WTC11 (cell line): ENCODE data around the gene RHEB. TPM values are rescaled to one million over a fixed set of nuclear protein-coding genes. Genes with fewer than 3 reads are reported as not detected.

ENCODE experiments used
- ATAC-seq: fragments of 200-7000 bp; cut with Tn5 transposase; 2 replicates; pipeline ENCODE4 v1.10.0; 2021; ENCODE audit warnings: mild to moderate bottlenecking, moderate library complexity
- CTCF ChIA-PET: fragments of 300-600 bp; sonication (Branson Sonifier 250); formaldehyde crosslinking; loops from one replicate; lab custom pipeline; 2021; ENCODE audit warnings: antibody characterized with exemption; lab: Charles Lee
- POLR2A ChIA-PET: fragments of 350-600 bp; sonication (Branson Sonifier 250); formaldehyde crosslinking; loops from one replicate; lab custom pipeline; 2021; ENCODE audit warnings: antibody characterized with exemption; lab: Charles Lee
- DNase-seq: peaks from one replicate; pipeline ENCODE4 v3.0.0; 2021; ENCODE audit warnings: low spot score
- H3K27ac Mint-ChIP-seq: 2 replicates; pipeline ENCODE4 v1.8.0; 2021; ENCODE audit warnings: mixed read lengths
- H3K27me3 Mint-ChIP-seq: 2 replicates; pipeline ENCODE4 v1.8.0; 2021; ENCODE audit warnings: low read depth, mild to moderate bottlenecking, moderate library complexity, mixed read lengths
- H3K36me3 Mint-ChIP-seq: 2 replicates; pipeline ENCODE4 v1.8.0; 2021; ENCODE audit warnings: mixed read lengths
- H3K4me1 Mint-ChIP-seq: 2 replicates; pipeline ENCODE4 v1.8.0; 2022; ENCODE audit warnings: mixed read lengths
- H3K4me3 Mint-ChIP-seq: 2 replicates; pipeline ENCODE4 v1.8.0; 2021; ENCODE audit warnings: mild to moderate bottlenecking, moderate library complexity, mixed read lengths
- H3K9me3 Mint-ChIP-seq: 2 replicates; pipeline ENCODE4 v1.8.0; 2021; ENCODE audit warnings: mixed read lengths
- FOXP1 ChIP-seq: sonication (generic); formaldehyde crosslinking; IDR thresholded peaks from 2 replicates; pipeline ENCODE4 v1.8.0; 2022; ENCODE audit warnings: missing genetic modification reagents, mild to moderate bottlenecking, moderate library complexity, borderline replicate concordance
- GTF2I ChIP-seq: fragments of 250-450 bp; sonication (Bioruptor Pico); conservative IDR thresholded peaks from 2 replicates; pipeline ENCODE4 v1.4.0; 2021; ENCODE audit warnings: mild to moderate bottlenecking
- MYBL2 ChIP-seq: sonication (generic); formaldehyde crosslinking; IDR thresholded peaks from 2 replicates; pipeline ENCODE4 v1.8.1; 2023; ENCODE audit warnings: mild to moderate bottlenecking, moderate library complexity, missing genetic modification reagents
- RELA ChIP-seq: sonication (generic); formaldehyde crosslinking; IDR thresholded peaks from 2 replicates; pipeline ENCODE4 v1.8.1; 2022; ENCODE audit warnings: missing genetic modification reagents, mild to moderate bottlenecking, borderline replicate concordance
- RORB ChIP-seq: fragments of 250-450 bp; sonication (Bioruptor Pico); IDR thresholded peaks from 2 replicates; pipeline ENCODE4 v1.9.0; 2021; ENCODE audit warnings: mild to moderate bottlenecking
- SMAD3 ChIP-seq: sonication (generic); formaldehyde crosslinking; IDR thresholded peaks from 2 replicates; pipeline ENCODE4 v1.8.0; 2022; ENCODE audit warnings: missing genetic modification reagents, mild to moderate bottlenecking, borderline replicate concordance
- SP1 ChIP-seq: sonication (generic); formaldehyde crosslinking; conservative IDR thresholded peaks from 2 replicates; pipeline ENCODE4 v1.8.1; 2022; ENCODE audit warnings: missing genetic modification reagents
- ZNF121 ChIP-seq: sonication (generic); formaldehyde crosslinking; IDR thresholded peaks from 2 replicates; pipeline ENCODE4 v1.8.0; 2023; ENCODE audit warnings: missing genetic modification reagents
- ZNF219 ChIP-seq: sonication (generic); formaldehyde crosslinking; IDR thresholded peaks from 2 replicates; pipeline ENCODE4 v1.8.0; 2023; ENCODE audit warnings: missing genetic modification reagents, mild to moderate bottlenecking, borderline replicate concordance
- total RNA-seq: library from RNA; stranded (reverse); gene quantifications from 3 replicates; pipeline ENCODE4 v1.2.3, GENCODE V29; 2021
- TF ChIP-seq, protein P1 (sequence below): fragments of 200-600 bp; IDR thresholded peaks from 2 replicates; pipeline ENCODE4 v1.8.0; 2022; ENCODE audit warnings: antibody characterized with exemption
- TF ChIP-seq, protein P2 (sequence below): sonication (generic); formaldehyde crosslinking; conservative IDR thresholded peaks from 2 replicates; pipeline ENCODE4 v1.8.1; 2023; ENCODE audit warnings: mild to moderate bottlenecking, low read depth, missing genetic modification reagents, moderate library complexity
- TF ChIP-seq, protein P3 (sequence below): sonication (generic); formaldehyde crosslinking; IDR thresholded peaks from 2 replicates; pipeline ENCODE4 v1.8.1; 2023; ENCODE audit warnings: mild to moderate bottlenecking, missing genetic modification reagents
- TF ChIP-seq, protein P4 (sequence below): sonication (generic); formaldehyde crosslinking; IDR thresholded peaks from 2 replicates; pipeline ENCODE4 v1.8.0; 2023; ENCODE audit warnings: missing genetic modification reagents, mild to moderate bottlenecking, borderline replicate concordance
- TF ChIP-seq, protein P5 (sequence below): fragments of 250-450 bp; sonication (Bioruptor Pico); IDR thresholded peaks from 2 replicates; pipeline ENCODE4 v1.9.0; 2021; ENCODE audit warnings: mild to moderate bottlenecking, borderline replicate concordance

The RHEB gene
- total RNA-seq, 1 experiment from 2014 or later: 133 TPM

DNA sequence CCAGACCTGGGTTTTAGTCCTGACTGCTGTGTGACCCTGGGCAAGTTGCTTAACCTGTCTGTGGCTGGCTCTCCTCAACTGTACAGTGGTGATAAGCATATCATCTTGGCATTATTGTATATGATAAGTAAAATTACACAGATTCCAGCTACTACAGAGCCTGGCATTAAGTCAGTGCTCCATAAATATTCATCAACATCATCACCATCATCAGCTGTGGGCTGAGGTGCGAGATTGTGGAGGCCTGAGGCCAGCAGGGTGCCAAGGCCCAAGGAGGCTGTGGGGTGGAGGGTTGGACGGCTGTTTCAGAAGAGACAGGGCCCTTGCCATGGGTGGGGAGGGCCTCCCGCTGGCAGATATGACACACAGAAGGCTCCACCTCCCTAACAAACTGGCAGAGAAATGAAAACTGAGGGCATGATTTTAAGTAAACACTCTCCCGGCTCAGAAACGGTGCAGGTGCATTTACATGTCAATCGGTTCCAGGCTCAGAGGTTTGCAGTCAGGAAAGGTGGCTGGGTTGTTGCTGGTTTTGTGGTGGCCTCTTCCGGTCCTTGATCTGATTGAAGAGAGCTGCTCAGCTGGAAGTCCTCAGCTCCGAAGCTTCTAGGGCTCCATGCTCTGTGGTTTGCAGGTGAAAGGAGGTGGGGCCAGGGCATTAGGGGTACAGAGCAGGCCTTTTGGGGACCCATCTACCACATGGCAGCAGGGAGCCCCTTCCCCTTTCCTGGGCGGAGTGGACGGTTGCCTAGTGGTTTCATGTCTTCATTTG, 89.9 kb downstream of the RHEB start (continued):
- TF ChIP-seq, protein P1, sequence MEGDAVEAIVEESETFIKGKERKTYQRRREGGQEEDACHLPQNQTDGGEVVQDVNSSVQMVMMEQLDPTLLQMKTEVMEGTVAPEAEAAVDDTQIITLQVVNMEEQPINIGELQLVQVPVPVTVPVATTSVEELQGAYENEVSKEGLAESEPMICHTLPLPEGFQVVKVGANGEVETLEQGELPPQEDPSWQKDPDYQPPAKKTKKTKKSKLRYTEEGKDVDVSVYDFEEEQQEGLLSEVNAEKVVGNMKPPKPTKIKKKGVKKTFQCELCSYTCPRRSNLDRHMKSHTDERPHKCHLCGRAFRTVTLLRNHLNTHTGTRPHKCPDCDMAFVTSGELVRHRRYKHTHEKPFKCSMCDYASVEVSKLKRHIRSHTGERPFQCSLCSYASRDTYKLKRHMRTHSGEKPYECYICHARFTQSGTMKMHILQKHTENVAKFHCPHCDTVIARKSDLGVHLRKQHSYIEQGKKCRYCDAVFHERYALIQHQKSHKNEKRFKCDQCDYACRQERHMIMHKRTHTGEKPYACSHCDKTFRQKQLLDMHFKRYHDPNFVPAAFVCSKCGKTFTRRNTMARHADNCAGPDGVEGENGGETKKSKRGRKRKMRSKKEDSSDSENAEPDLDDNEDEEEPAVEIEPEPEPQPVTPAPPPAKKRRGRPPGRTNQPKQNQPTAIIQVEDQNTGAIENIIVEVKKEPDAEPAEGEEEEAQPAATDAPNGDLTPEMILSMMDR: no peak
- TF ChIP-seq RELA (CRISPR knock-in tag): no peak
- TF ChIP-seq, protein P2, sequence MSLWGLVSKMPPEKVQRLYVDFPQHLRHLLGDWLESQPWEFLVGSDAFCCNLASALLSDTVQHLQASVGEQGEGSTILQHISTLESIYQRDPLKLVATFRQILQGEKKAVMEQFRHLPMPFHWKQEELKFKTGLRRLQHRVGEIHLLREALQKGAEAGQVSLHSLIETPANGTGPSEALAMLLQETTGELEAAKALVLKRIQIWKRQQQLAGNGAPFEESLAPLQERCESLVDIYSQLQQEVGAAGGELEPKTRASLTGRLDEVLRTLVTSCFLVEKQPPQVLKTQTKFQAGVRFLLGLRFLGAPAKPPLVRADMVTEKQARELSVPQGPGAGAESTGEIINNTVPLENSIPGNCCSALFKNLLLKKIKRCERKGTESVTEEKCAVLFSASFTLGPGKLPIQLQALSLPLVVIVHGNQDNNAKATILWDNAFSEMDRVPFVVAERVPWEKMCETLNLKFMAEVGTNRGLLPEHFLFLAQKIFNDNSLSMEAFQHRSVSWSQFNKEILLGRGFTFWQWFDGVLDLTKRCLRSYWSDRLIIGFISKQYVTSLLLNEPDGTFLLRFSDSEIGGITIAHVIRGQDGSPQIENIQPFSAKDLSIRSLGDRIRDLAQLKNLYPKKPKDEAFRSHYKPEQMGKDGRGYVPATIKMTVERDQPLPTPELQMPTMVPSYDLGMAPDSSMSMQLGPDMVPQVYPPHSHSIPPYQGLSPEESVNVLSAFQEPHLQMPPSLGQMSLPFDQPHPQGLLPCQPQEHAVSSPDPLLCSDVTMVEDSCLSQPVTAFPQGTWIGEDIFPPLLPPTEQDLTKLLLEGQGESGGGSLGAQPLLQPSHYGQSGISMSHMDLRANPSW (CRISPR knock-in tag): no peak
- TF ChIP-seq ZNF219 (CRISPR knock-in tag): no peak
- TF ChIP-seq RORB (CRISPR knock-in tag): no peak
- TF ChIP-seq, protein P3, sequence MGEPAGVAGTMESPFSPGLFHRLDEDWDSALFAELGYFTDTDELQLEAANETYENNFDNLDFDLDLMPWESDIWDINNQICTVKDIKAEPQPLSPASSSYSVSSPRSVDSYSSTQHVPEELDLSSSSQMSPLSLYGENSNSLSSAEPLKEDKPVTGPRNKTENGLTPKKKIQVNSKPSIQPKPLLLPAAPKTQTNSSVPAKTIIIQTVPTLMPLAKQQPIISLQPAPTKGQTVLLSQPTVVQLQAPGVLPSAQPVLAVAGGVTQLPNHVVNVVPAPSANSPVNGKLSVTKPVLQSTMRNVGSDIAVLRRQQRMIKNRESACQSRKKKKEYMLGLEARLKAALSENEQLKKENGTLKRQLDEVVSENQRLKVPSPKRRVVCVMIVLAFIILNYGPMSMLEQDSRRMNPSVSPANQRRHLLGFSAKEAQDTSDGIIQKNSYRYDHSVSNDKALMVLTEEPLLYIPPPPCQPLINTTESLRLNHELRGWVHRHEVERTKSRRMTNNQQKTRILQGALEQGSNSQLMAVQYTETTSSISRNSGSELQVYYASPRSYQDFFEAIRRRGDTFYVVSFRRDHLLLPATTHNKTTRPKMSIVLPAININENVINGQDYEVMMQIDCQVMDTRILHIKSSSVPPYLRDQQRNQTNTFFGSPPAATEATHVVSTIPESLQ: no peak

DNA sequence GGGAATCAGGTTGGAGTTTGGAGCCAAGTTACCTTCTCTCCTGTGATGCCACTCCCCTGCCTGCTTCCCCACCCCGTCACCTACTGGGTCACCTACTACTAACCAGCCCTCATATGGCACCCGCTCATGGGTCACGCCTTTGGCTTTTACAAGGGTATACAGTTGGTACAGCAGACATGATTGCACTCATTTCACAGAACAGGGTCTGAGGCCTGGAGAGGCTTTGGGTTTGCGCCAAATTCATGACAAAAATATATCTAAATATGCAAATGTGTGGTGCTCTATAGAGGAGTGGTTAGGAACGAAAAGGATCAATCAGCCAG, 90.5 kb downstream of the RHEB start:
- ChIA-PET CTCF (no interaction called here), POLR2A (no interaction called here)
- ATAC-seq (no peak), DNase-seq (no peak)
- H3K9me3 Mint-ChIP-seq: no peaks in the 10 kb centered on the region
- peaks cover 32% of the 10 kb centered on the region for H3K4me1 Mint-ChIP-seq
- H3K4me3 Mint-ChIP-seq: no peak overlapping the region
- no peaks in the 10 kb centered on the region for H3K36me3 Mint-ChIP-seq
- H3K27me3 Mint-ChIP-seq: peaks cover 2% of the 10 kb centered on the region
- H3K27ac Mint-ChIP-seq: no peak overlapping the region
- no peak for TF ChIP-seq SMAD3 (CRISPR knock-in tag)
- TF ChIP-seq FOXP1 (CRISPR knock-in tag): no peak

DNA sequence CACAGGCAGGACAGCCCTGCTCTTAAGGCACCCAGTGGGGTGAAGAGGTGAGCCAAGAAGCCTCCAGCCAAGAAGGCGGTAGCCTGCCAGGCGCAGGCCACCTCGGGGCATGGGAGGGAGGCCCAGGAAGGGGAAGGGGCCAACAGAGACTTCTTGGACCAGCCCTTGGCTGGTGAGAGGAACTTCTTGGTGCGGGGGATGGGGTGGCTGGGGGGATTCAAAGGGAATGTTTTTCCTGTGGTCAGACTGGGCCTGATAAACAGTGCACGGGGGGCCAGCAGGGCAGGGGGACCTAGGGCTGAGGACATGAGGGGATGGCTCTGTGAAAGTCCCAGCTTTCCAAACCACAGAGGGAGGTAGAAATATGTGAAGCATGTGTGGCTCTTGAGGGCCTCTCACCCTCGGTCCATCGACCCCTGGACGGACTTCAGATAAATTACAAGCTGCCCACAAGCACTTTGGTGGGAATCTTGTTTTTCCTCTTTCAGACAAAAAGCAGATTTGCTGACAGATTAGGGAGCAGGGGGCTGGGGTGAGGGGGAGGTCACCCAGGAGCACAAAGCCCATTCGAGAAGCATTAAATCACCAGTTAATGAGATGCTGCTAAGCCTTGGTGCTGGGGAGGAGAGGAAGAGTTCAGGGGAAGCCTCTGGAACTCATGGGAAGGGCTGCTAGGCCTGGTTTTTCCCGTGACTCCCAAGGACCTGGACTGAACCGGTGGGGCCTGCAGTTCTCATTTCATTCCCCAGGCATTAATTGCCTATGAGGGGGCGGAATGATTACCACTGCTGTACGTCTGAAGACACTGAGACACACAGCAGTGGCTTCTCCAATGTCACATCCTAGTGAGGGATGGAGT, 91.1 kb downstream of the RHEB start:
- ChIA-PET CTCF (interaction anchor here (0.7 kb wide), 1 partner anchor 184 kb away, joined by 3 read pairs; no protein-coding TSS in a partner anchor), POLR2A (no interaction called here)
- Mint-ChIP-seq H3K4me3 (no peak overlapping the region), H3K27me3 (peaks cover 3% of the 10 kb centered on the region), H3K36me3 (no peaks in the 10 kb centered on the region), H3K4me1 (peaks cover 32% of the 10 kb centered on the region), H3K9me3 (no peaks in the 10 kb centered on the region), H3K27ac (no peak overlapping the region)
- DNase-seq (no peak), ATAC-seq (peak; percentile 20)
- TF ChIP-seq SP1 (CRISPR knock-in tag): no peak
- TF ChIP-seq GTF2I (CRISPR knock-in tag): no peak
- TF ChIP-seq, protein P4, sequence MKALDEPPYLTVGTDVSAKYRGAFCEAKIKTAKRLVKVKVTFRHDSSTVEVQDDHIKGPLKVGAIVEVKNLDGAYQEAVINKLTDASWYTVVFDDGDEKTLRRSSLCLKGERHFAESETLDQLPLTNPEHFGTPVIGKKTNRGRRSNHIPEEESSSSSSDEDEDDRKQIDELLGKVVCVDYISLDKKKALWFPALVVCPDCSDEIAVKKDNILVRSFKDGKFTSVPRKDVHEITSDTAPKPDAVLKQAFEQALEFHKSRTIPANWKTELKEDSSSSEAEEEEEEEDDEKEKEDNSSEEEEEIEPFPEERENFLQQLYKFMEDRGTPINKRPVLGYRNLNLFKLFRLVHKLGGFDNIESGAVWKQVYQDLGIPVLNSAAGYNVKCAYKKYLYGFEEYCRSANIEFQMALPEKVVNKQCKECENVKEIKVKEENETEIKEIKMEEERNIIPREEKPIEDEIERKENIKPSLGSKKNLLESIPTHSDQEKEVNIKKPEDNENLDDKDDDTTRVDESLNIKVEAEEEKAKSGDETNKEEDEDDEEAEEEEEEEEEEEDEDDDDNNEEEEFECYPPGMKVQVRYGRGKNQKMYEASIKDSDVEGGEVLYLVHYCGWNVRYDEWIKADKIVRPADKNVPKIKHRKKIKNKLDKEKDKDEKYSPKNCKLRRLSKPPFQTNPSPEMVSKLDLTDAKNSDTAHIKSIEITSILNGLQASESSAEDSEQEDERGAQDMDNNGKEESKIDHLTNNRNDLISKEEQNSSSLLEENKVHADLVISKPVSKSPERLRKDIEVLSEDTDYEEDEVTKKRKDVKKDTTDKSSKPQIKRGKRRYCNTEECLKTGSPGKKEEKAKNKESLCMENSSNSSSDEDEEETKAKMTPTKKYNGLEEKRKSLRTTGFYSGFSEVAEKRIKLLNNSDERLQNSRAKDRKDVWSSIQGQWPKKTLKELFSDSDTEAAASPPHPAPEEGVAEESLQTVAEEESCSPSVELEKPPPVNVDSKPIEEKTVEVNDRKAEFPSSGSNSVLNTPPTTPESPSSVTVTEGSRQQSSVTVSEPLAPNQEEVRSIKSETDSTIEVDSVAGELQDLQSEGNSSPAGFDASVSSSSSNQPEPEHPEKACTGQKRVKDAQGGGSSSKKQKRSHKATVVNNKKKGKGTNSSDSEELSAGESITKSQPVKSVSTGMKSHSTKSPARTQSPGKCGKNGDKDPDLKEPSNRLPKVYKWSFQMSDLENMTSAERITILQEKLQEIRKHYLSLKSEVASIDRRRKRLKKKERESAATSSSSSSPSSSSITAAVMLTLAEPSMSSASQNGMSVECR: no peak
- TF ChIP-seq MYBL2 (CRISPR knock-in tag): no peak
- TF ChIP-seq ZNF121 (CRISPR knock-in tag): no peak
- TF ChIP-seq, protein P5, sequence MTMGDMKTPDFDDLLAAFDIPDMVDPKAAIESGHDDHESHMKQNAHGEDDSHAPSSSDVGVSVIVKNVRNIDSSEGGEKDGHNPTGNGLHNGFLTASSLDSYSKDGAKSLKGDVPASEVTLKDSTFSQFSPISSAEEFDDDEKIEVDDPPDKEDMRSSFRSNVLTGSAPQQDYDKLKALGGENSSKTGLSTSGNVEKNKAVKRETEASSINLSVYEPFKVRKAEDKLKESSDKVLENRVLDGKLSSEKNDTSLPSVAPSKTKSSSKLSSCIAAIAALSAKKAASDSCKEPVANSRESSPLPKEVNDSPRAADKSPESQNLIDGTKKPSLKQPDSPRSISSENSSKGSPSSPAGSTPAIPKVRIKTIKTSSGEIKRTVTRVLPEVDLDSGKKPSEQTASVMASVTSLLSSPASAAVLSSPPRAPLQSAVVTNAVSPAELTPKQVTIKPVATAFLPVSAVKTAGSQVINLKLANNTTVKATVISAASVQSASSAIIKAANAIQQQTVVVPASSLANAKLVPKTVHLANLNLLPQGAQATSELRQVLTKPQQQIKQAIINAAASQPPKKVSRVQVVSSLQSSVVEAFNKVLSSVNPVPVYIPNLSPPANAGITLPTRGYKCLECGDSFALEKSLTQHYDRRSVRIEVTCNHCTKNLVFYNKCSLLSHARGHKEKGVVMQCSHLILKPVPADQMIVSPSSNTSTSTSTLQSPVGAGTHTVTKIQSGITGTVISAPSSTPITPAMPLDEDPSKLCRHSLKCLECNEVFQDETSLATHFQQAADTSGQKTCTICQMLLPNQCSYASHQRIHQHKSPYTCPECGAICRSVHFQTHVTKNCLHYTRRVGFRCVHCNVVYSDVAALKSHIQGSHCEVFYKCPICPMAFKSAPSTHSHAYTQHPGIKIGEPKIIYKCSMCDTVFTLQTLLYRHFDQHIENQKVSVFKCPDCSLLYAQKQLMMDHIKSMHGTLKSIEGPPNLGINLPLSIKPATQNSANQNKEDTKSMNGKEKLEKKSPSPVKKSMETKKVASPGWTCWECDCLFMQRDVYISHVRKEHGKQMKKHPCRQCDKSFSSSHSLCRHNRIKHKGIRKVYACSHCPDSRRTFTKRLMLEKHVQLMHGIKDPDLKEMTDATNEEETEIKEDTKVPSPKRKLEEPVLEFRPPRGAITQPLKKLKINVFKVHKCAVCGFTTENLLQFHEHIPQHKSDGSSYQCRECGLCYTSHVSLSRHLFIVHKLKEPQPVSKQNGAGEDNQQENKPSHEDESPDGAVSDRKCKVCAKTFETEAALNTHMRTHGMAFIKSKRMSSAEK (CRISPR knock-in tag): no peak
